GM20431 (cell line): ENCODE data around the gene NFIB.

Experiments used
- in situ Hi-C: fragments of 300-500 bp; cut with MseI, MboI; formaldehyde crosslinking; loops from one replicate; pipeline ENCODE4 v1.15.0; 2020; ENCODE audit warnings: low sequenced_read_pairs; ENCODE audit not compliant: unreplicated experiment

Gene NFIB

DNA sequence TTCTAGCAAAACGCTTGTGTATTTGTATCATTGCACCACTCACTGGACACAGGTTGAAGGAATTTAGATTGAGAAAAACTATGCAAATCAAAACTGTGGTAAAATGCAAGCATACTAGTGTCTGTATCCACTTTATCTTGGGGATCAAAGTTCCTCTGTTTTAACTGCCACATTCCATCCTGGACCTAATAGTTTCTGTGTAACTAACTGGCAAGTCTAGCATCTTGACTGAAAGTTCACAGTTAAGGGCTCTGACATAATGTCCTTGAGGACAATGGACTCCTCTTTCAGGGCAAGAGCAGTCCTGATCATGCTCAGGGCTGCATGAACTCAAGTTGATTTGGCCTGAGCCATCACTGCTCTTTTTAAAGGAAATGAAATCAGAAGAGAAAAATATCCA, 30.7 kb downstream of the NFIB start:
- in situ Hi-C loops: no loop called here

DNA sequence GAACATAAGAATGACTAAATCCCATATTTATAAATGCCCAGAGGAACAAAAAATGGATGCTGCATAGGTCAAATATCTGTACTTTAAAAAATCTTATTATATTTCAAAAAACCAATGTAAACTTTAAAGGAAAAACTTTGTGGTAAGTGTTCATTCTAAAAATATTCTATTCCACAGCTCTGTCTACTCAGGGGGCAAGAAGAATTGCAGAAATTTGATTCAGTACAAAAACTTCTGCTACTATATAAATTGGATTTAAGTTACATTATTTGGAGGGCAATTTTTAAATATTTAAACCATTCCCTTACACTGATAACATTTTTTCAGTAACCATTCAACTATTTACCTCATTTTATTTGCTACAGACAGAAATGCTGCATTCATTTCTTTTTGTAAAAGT, 32.1 kb downstream of the NFIB start:
- in situ Hi-C loops: no loop called here

DNA sequence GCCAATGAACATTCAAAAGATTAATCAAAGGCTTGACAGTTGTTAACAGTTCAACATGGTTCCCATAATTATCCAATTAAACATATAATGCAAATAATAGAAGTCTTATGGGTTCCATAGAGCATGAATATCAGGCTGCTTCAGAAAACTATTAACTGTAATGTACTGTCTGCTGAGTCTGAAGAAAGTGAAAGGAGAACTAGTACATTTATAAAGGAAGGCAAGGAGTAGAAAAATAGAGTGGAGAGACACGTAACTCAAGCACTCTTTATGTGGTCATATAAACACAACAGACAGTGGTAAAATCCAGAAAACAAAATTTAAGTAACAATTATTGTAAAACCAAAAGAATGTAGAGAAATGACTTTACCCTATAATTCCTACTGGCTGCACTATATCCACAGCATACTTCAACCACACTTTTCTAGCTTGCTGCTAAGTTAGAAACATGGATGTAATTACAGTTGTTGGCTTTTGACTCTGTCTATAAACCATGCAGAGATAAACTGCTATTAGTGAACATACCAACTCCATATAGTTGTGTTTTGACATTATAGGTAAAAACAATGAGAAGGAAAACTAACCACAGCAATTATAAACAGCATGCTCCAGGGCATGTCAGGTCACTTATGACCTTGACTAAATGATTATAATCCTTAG, 32.7 kb downstream of the NFIB start:
- in situ Hi-C loops: no loop called here

DNA sequence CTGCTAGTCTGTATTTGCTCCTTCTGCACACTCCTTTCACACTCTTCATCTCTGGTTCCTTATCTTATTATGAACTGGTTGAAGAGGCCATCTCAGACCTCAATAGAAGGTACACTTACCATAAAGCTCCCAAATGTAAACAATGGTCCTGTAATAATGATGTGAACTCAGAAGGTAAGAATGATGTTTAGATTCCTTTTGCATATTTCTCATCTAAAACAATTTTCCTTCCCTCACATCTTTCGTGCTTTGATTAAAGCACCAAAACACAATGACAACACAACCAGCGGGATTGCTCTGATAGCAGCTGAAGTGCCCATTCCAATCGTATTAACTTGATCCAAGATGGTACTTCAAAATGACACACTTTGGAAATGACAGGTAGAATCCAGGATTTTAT, 34.3 kb downstream of the NFIB start:
- in situ Hi-C loops: no loop called here

DNA sequence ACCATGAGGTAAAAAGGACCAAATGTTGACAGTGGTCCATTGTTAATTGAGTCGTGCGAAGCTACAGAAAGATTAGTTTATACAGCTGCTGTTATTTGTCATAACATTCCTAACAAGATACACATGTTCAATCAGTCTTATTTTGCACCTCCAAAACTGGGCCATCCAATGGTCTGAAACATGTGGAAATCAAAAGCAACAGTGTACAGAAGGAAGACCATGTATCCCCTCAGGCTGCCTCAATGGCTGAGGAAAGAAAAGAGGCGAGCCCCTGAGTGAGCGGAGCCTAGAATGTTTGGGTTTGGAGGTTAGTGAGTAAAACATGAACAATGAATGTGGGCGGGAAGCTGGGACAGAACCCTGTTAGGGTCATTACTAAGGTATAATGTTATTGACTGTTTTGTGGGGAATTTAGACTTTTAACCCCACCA, 35.6 kb downstream of the NFIB start:
- in situ Hi-C loops: no loop called here

DNA sequence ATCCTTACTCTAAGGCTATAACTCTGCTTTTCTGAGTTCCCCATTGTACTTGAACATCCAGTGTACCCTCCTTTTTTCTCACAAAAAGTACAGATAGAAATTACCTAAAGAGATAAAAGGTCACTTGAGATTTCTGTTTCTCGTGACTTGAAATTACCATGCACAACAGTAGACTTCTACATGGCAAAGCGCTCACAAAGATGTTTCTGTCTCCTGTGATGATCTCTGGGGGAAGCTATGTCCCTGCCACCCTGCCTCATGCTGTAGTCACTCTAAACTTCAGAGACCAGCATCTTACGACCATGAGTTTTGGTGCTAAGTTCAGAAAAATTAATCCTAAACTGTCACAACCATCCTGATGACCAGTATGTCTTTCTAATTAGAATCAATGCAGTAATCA, 36.2 kb downstream of the NFIB start:
- in situ Hi-C loops: no loop called here

DNA sequence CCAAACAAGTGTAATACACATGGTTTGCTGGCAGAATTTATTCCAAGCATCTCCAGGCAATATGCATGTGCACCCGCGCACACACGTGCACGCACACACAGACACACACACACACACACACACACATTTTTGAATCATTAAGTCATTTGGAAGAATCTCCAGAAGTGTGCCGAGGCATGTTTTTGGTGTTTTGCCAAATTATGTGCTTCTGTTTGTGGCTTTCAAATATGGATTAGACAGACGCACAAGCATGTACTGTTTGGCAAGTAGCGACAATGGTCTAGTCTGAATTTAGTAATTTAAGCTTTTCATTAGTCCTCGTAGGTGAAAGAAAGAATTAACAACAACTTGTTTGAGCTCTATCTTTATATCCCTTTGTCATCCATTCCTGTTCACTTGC, 36.7 kb downstream of the NFIB start:
- in situ Hi-C loops: no loop called here

DNA sequence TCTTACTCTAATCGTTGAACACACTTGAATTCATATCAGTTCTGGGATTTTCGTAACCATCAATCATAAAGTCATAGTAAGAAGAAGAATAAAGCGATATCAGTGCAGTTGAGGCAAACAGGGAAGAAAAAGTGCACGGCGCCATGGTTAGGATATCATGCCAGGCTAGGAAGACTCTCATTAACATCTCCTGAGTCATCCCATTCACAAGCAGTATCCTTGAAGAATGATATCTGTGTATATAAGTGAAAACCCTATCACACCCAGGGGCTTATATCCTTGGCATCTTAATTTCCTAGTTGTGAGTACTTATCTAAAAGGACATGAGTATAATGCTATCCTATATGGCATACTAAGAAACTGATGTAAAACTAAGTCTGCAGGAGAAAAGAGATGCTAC, 38.6 kb downstream of the NFIB start:
- in situ Hi-C loops: no loop called here

DNA sequence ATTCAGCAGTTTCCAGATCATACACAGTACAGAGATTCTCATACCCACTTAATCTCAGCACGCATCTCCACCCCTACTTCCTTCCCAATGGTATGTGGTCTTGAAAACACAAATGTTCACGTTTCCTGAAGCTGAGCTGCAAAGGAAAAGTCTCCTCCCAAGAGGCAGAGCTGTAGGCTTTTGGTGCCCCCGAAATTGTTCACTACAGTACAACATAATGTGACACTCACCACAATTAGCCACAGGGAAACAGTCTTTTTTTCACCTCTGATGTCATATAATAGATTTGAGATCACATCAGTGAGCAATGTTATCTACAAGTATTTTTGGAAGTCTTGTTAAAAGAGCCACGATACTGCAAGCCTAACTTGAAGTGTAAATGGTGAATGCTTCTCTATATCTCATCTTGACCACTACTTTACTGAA, 40.2 kb downstream of the NFIB start:
- in situ Hi-C loops: no loop called here

DNA sequence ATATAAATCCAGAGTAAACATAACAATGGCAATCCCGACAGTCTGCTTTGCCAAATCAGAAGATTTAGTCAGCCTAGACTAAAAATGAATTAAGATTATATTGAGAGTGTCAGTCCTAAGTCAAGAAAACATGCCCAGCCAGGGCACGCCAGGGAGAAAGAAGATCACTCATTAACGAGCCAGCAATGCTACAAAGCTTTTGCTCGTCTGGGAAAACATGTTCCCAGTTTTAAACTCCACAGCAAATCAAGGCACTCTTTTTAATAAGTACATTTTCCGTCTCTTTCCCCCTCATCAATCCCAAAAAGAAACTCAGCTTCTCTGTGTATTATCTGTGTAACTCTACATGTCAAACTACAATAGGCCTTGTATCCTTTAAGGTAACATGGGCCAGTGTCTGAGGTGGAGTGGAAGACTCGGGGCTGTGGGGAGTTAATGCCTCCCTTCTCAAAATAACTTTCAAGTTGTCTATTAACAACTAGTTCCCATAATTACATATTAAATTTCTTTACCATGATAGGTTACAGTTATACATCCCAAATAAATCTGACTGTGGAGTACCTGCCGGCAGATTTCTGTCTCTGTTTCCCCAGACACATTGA, 40.9 kb downstream of the NFIB start:
- in situ Hi-C loops: no loop called here

DNA sequence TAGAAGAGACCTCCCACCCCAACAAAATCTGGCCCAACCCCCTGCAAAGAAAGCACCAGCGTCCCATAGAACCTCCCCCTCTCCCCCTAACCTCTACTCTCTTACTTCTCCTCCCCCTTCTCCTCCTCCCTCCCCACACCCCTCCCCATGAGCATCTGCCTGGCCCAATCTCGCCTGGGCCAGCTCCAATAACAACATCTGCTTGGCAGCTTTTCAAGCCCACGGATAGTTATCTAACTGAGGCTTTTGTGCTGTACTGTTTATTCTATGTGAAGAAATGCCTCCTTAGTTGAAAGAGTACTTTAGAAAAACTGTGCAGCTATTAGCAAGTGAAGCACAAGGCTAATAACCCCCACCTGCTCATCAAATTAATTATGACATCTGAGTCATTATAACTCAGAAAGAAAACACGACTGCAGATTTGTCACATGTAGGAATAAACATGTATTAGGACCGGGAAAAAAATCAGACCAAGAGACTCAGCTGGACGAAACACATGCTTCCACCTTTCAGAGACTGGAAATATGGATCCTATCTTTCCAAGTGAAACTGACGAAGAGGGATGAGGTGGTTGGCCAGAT, 42.8 kb downstream of the NFIB start:
- in situ Hi-C loops: no loop called here

DNA sequence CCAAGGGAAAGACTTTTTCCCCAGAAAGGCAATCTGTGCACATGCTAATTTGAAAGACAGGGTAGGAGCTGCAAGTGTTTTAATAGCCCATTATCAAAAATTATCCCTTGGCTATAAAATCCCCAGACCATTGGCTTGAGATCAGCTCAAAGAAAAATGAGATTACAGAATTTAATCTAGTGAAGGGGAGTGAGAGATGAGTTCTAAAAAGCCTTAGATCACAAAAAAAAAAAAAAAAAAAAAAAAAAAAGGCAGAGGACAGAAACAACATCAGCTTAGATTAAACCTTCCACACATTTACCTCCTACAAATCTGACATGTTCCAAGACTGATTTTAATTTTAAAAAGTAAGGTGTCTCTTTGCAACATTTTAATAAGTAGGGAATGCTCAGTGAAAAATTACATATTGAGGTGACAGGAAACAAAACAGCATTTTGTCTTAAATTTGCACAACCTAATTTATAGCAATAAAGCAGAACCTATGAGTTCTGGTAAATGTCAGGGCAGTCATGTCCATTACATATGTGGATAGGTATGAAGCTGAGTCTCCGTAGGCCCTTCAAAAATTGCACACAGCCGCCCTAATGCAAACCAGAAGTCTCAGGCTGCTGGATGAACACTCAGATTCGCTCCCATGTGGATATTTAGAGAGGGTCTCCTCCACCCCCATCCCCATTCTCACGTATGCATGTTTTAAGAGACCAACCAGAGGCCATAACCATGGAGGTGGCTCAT, 43.4 kb downstream of the NFIB start:
- in situ Hi-C loops: no loop called here

DNA sequence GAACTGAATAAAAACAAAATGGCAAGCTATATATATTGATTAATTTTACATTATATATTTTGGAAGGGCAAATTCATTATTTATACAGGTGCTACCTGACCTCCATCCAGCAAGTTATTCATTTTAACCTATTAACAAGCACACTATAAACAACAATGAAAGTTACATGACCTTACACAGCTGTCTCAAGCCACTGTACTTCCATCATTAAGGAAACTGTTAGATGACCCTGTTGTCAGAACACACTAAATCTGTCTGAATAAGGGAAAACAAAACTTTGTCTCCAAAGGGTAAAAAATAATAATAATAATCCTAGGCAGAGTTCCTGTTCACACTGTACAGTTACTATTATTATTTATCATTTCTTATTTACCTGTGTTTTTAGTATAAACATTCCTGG, 44.0 kb downstream of the NFIB start:
- in situ Hi-C loops: no loop called here

DNA sequence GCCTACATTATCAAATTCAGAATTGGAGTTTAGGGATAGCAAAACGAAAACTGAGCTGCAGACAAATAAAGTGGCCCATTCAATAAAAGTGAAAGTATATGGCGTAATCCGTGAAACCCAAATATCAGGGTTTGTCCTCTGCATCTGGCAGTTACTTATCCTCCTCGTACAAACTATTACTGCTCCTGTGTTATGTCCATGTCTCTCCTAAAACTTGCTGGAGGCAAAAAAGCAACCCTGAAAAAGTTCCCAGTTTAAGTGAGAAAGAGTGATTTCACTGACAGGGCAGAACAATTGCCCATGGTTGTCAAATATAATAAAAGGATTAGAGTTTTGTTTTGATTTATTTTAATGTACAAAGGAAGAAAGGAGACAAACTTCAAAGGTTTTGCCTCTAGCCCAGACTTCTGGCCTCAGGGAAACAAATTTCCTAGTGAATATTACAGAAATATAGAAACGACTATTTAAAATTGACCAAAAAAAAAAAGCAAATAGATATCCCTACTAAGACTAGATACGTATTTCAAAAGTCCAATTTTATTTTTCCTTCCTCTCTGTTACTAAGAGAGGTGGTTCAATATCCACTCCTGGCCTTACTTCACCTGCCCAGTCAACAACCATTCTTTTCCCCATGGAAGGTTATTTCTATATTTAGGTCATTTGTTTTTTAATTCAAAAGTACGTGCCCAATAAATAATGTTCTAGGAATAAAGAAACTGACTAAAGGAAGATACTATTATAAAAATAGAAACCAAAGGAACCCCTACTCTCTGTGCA, 50.0 kb downstream of the NFIB start:
- in situ Hi-C loops: no loop called here

DNA sequence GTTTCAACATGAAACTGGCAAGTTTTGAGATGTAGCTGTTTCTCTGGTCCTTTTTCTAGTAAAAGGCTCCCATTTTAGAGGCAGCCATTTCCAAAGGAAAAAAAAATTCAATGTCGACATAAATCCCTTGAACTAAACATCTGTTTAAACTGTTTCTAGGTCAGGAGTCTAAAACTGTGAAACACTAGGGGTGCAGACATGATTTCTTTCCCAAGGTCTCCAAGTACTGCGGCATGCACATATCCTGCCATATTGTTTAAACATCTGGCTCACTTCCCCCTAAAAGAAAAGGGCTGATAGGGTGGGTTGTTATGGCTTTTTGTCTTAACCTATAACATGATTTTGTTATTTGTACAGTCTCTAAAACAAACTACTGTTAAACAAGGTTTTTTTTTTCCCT, 51.1 kb downstream of the NFIB start:
- in situ Hi-C loops: no loop called here

DNA sequence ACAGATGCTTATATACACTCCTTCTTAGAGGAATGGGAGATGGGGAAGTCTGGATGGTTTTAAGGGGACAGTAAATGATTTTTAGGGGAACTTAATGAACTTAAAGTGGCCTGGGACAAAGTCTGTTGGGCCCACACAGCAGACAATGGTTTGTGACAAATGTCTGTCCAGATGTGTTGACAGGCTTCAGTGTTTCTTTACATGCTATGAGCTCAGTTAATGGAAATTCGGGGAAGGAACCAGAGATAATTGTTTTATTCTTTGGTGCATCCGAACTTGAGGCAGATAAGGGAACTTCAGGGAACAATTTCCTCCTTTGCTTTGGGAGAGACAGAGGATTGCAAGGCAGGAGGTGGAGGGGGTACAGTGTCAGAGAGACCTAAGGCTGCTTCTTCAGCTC, 52.3 kb downstream of the NFIB start:
- in situ Hi-C loops: no loop called here

DNA sequence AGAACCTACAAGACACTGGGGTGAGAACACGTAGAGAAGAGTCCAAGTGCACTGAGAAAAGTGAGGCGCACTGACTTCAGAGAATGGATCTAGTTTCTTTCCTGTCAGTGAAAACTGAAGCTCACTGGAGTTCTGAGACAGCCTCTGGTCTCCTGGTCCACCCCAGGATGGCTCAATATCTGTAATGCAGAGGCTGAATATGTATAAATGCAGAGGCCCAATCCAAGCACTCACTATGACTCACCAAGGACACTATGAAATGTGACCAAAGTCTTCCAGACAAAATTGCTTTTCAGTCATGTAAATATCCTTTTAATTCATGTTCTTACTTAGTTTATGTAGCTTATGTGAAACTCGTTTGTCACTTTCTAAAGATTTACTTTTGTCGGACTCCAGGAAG, 53.8 kb downstream of the NFIB start:
- in situ Hi-C loops: no loop called here

DNA sequence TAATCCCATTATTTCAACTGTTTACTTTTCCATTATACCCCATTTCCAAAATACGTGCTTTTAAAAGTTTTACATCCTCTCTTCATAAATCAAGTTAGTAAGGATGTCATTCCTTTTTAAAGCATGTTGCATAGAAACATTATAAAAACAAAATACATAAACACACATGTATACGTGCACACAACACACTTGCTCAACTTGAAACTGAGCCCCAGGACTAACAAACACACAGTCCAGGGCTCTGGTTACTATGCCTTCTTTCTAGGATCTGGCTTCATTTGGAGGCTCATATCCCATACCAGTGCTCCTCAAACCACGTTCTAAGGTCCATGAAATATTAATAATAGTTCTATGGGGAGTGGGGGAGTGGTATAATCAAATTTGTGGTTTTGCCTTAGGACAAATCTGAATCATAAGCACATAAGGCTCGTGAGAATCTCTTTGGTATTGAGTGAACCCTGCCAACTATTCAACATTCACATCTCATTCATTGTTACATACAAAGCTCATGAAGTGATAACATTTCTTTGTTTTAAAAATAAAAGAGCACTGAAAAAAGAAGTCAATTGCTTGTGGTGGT, 55.2 kb downstream of the NFIB start:
- in situ Hi-C loops: no loop called here

DNA sequence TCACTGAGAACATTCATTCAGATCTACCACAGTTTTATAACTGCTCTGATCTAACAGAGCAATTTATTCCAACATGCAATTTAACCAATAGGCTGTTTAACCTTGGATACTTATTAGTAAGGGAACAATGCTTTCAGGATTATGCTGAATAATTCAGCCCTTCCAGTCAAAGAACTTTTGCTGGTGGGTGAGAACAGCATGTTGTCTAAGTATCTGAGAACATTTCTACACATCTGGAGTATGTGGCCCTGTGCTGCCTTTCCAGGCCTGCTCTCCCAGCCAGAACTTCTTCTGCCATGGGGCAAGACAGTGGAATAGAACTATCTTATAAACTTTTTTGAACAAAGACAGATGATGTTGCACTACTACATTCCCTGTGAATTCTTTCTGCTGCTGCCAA, 55.8 kb downstream of the NFIB start:
- in situ Hi-C loops: no loop called here

DNA sequence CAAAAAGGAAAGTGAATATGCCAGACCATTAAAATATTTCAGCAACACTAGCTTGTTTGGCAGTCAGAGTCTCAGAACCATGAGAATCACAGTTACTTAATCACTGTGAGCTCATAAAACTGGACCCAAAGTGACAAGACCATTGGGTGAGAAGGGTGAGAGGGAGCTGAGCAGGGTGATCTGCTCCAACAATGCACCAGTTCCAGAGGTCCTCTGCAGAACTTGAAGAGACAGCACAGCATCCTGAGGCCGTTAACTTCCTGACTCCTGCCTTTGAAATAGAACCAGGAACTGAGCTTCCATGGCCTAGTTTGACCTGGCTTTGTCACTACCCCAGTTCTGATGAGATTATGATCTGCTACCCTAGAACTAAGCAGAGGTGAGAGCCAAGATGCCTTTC, 57.4 kb downstream of the NFIB start:
- in situ Hi-C loops: no loop called here
